Endothelial cell of umbilical vein (primary cell): ENCODE measurements around the gene ALK.

Experiments
- EZH2 ChIP-seq: IDR thresholded peaks from 2 replicates; pipeline ENCODE4 v1.6.1; 2012; ENCODE audit warnings: borderline replicate concordance, low read depth, mild to moderate bottlenecking, moderate library complexity, low read length, inconsistent platforms; ENCODE audit not compliant: severe bottlenecking
- FOS ChIP-seq: IDR thresholded peaks from 2 replicates; pipeline ENCODE4 v1.6.1; 2011; ENCODE audit warnings: mild to moderate bottlenecking, low read length, moderate library complexity, borderline replicate concordance; ENCODE audit not compliant: insufficient read depth
- JUN ChIP-seq: IDR thresholded peaks from 2 replicates; pipeline ENCODE4 v1.6.1; 2011; ENCODE audit warnings: borderline replicate concordance, low read depth; ENCODE audit not compliant: insufficient read length, insufficient read depth
- MYC ChIP-seq: IDR thresholded peaks from one replicate; pipeline ENCODE4 v1.6.1; 2011; ENCODE audit warnings: mild to moderate bottlenecking, low read depth, low read length
- POLR2A ChIP-seq: IDR thresholded peaks from 2 replicates; pipeline ENCODE4 v1.6.1; 2012; ENCODE audit warnings: low read depth, mild to moderate bottlenecking, control low read depth, low read length
- POLR2AphosphoS5 ChIP-seq: IDR thresholded peaks from 2 replicates; pipeline ENCODE4 v1.6.1; 2012; ENCODE audit warnings: low read depth, mild to moderate bottlenecking, control low read depth, low read length, moderate library complexity; ENCODE audit not compliant: insufficient read depth
- TF ChIP-seq, protein P1 (sequence below), 2 donors: IDR thresholded peaks; 1 replicate in 1 of 2; 2 replicates in 1 of 2; pipeline ENCODE4 v1.5.1; 2011; ENCODE audit warnings: low read length in 2 of 2, mild to moderate bottlenecking in 2 of 2, moderate library complexity in 2 of 2, control low read depth in 1 of 2, inconsistent platforms in 1 of 2, low read depth in 1 of 2; ENCODE audit not compliant: insufficient read depth in 1 of 2; ENCODE audit errors: extremely low read depth in 1 of 2
- TF ChIP-seq, protein P2 (sequence below): IDR thresholded peaks from 2 replicates; pipeline ENCODE4 v1.6.1; 2011; ENCODE audit not compliant: insufficient read depth, insufficient read length

DNA sequence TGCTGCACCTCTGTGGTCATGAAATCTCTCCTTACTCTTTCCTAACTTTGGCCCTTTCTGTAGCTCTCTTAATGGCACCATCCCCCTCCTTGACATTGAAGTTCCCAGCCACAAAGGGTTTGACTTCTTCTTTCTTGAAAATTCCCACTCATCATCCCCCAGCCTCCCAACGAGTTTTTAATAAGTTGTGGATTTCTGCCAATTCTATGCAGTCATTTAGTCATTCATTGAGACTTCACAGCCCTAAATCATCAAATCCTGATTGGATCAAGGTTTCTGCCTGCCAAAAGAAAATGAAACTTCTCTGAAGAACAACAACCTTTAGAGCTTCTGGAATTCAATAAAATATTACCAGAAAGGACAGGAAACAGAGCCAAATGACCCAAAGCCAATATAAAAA is 451.9 kb downstream of the ALK start:
- TF ChIP-seq, protein P1, sequence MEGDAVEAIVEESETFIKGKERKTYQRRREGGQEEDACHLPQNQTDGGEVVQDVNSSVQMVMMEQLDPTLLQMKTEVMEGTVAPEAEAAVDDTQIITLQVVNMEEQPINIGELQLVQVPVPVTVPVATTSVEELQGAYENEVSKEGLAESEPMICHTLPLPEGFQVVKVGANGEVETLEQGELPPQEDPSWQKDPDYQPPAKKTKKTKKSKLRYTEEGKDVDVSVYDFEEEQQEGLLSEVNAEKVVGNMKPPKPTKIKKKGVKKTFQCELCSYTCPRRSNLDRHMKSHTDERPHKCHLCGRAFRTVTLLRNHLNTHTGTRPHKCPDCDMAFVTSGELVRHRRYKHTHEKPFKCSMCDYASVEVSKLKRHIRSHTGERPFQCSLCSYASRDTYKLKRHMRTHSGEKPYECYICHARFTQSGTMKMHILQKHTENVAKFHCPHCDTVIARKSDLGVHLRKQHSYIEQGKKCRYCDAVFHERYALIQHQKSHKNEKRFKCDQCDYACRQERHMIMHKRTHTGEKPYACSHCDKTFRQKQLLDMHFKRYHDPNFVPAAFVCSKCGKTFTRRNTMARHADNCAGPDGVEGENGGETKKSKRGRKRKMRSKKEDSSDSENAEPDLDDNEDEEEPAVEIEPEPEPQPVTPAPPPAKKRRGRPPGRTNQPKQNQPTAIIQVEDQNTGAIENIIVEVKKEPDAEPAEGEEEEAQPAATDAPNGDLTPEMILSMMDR (IDR thresholded peaks at IDR 0.05; ENCODE audit: extremely low read depth in 1 of 2, insufficient read depth in 1 of 2, low read depth in 1 of 2, low read length in 2 of 2): no peak
- TF ChIP-seq MYC (no peak), POLR2A (no peak), FOS (no peak), EZH2 (no peak), POLR2AphosphoS5 (no peak), JUN (no peak)
- TF ChIP-seq, protein P2, sequence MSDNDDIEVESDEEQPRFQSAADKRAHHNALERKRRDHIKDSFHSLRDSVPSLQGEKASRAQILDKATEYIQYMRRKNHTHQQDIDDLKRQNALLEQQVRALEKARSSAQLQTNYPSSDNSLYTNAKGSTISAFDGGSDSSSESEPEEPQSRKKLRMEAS: no peak
